ENCODE data around the gene CPB2. TPM values are rescaled to one million over a fixed set of nuclear protein-coding genes. Genes with fewer than 3 reads are reported as not detected.

CPB2 gene, protein sequence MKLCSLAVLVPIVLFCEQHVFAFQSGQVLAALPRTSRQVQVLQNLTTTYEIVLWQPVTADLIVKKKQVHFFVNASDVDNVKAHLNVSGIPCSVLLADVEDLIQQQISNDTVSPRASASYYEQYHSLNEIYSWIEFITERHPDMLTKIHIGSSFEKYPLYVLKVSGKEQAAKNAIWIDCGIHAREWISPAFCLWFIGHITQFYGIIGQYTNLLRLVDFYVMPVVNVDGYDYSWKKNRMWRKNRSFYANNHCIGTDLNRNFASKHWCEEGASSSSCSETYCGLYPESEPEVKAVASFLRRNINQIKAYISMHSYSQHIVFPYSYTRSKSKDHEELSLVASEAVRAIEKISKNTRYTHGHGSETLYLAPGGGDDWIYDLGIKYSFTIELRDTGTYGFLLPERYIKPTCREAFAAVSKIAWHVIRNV
- not detected in 2 replicates for total RNA-seq (2014; rRNA removed; shearing (Covaris generic))

DNA sequence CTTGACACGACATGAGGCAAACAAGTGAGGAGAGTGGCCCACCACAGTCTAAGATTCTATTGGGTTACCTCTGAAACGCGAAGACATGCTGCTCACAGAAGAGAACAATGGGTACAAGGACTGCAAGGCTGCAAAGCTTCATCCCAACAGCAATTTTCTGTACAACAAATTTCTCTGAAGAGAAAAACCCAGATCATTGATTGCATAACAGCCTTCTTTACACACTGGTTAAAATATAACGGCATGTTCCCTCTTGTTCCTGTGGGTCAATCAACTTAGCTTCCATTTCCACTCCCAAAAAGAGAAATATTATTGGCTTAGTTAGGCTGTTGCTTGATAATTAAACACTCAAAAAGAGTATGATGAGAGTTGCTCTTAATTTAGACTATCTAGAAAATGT is at the start of gene CPB2:
CPB2 (minus strand) TSS at position 166 of the 400 bp plus-strand sequence; CDS start at position 142, 24 bp downstream.
- no peak for DNase-seq (ENCODE audit: low spot score)

DNA sequence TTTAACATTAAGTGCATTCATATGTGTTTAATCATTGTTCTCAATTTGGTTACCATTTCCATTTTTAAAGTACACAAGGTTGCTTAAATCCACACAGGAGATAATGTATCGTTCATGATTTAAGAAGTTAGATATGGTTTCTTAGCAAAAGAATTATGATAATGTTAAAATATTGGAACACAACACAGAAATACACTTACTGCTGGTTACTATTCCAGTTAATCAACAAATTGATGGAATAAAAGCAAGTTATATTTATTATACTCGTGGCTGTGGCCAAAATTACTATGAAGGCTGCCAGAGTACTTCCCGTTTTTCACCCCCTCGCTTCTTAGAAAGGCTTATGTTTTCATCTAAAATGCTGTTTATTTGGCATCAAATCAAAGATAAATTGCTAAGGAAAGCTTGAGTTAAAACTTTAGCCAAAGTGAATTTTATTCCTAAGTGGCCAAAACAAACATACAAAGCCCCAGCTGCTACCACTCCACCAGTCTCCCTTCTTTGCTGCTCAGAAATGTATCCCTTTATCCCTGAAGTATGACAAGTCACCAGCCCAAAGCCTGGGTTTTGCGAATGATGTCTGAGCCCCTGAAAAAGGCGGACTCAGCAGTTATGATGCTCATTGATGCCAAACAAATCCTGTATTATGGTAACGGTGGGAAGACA is 49.4 kb upstream of the CPB2 start:
- DNase-seq (ENCODE audit: low spot score) = no peak

DNA sequence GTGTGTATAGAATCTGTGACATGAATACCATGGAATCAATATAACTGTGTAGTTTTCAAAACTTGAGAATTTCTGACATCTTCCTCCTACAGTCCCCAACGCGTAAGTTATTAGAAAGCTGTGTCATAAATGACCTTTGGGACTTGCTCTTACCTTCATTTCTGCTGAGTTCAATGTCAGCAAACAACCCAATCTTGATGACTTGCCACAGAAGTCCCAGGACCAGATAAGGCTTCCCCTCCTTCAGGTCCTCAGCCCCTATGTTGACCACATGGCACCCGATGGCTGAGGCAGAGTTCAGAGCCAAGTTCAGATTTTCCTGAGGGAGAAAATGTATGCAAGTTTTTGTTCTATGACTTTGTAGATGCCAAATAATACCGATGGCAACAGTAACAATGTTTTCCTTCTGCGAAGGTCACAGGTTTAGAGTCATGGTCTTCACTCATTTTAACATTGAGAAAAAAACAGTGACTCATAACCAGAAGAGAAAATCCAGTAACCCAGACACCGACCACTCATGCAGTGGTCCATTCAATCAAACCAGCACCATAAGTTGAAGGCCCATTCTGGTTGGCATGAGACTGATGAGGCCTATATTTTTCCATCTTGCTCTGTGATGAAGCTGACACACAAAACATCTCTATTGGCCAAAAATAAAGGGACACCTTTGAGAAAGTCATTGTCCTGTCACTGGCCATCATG is 47.9 kb upstream of the CPB2 start:
- no peak for DNase-seq (ENCODE audit: low spot score)

DNA sequence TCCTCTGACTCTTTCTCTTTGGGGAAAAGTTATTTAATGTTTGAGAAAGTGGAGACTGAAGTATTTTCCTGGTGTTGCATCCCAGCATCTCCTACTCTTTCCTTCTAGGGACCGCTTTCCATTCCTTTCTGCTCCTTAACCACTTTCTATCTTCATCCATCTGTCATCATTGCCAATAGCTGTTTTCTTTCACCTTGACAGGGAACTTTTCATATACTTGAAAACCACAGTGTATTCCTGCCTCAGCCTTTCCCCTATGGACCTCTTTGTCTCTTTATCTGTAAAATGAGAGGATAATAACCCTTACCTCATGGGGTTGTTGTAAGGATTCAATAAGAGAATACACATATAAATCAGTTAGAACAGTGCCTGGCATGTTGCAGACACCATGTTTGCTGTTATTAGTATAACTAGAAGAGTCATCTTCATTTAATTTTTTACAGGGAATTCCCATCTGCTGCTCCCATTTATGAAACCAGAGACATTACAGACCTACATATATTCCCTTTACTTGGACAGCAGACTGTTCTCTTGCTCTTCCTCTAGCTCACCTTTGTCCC is 45.4 kb upstream of the CPB2 start:
- DNase-seq (ENCODE audit: low spot score) = no peak

GRCh38 chr13:46149272-46150133 is 44.7 kb upstream of the CPB2 start:
- DNase-seq (ENCODE audit: low spot score) = no peak

GRCh38 chr13:46146898-46147297 is 42.1 kb upstream of the CPB2 start:
- DNase-seq (ENCODE audit: low spot score) = no peak

DNA sequence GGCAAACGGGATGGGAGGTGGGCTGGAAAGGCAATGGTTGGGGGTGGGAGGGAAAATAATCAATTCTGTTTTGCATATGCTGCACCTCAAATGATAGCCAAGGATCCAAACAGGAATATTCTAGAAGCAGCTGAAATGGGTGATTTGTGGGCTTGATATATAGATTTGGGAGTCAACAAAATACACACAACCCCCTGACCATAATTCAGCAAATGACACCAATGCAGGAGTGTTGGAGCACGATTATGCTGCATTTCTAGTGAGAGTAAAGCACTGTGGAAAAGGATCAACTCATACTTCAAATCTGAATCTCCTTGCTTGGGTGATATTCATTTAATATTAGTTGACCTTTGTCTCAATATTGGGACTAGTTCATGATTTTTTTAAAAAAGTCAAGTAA is 41.1 kb upstream of the CPB2 start:
- DNase-seq (ENCODE audit: low spot score) = no peak

- no peak for DNase-seq (ENCODE audit: low spot score)
Measured at GRCh38 chr13:46145135-46145534, 40.3 kb upstream of the CPB2 start.

- no peak for DNase-seq (ENCODE audit: low spot score)
Measured at GRCh38 chr13:46143184-46143701, 38.4 kb upstream of the CPB2 start.

- no peak for DNase-seq (ENCODE audit: low spot score)
Measured at GRCh38 chr13:46142776-46143175, 37.9 kb upstream of the CPB2 start.

DNA sequence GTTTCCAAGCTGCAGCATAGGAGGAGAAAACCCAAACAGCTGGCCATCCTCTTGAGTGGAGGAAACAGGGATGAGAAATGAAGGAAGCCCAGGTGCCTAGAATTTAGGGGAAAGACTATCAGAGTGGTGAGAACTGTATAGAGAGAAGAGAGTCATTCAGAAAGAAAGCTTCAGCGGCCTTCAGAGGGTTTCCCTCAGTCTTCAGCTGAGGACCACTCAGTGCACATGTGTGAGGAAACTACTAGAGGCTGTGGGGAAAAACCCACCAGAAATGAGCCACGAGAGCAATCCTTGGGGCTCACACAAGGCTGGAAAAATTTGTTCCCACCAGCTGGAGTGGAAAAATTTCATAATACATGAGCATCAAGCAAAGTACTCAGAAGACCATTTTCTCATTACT is 35.2 kb upstream of the CPB2 start:
- no peak for DNase-seq (ENCODE audit: low spot score)

DNA sequence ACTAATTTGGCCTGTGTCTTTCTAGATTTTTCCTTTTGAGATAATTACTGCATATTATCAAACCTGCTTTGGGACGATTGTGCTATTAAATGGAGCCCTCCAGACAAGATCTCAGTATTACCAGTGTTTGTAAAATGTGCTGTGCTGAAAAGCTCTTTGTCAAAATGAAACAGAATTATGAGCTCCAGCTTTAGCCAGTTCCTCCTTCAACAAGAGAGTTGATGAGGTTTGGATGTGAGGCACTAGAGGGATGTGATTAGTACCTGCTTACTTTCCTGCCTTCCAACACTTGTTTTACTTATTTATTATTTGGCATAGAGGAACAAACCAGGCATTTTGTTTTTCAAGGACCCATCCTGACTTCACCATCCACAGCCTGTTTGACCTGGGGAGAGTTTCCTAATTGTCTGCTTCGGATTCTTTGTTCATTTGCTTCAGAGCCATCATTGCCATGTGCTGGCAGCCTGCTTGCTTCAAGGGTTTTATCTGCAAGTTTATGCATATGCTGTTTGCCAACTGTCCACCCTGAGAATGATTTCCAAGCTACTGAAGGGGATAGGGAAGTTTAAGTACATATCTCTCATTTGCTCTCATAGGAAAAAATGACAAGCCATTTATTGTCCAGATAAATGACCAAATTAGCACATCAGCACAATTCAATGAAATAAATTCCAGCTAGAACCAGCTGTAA is 32.9 kb upstream of the CPB2 start:
- no peak for DNase-seq (ENCODE audit: low spot score)

- DNase-seq (ENCODE audit: low spot score) = no peak
Measured at GRCh38 chr13:46136688-46137087, 31.9 kb upstream of the CPB2 start.

DNA sequence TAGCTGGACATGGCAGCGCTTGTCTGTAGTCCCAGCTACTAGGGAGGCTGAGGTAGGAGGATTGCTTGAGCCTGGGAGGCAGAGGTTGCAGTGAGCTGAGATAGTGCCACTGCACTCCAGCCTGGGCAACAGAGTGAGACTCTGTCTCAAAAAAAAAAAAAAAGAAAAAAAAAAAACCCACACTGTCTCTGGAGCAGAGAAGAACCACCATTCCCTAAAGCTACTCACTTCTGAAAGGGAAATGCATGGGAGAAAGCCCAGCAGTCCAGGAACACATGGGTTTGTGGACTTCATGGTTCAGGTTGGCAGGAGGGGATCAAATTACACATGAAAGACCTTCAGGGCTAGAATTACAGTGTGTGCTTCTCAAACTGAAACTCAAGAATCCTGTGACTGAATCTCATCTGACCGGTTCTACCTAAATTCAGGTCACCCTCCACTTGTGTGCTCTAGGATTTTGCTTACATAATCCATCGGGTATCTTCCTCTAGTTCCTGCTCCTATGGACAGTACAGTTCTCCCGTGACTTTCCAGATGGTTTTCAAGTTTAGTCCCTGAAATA is 30.2 kb upstream of the CPB2 start:
- peak; percentile 20 for DNase-seq (ENCODE audit: low spot score)

- DNase-seq (ENCODE audit: low spot score) = no peak
Measured at GRCh38 chr13:46134494-46134893, 29.7 kb upstream of the CPB2 start.

- no peak for DNase-seq (ENCODE audit: low spot score)
Measured at GRCh38 chr13:46132109-46132508, 27.3 kb upstream of the CPB2 start.

GRCh38 chr13:46131705-46132104 is 26.9 kb upstream of the CPB2 start:
- DNase-seq (ENCODE audit: low spot score) = no peak

DNA sequence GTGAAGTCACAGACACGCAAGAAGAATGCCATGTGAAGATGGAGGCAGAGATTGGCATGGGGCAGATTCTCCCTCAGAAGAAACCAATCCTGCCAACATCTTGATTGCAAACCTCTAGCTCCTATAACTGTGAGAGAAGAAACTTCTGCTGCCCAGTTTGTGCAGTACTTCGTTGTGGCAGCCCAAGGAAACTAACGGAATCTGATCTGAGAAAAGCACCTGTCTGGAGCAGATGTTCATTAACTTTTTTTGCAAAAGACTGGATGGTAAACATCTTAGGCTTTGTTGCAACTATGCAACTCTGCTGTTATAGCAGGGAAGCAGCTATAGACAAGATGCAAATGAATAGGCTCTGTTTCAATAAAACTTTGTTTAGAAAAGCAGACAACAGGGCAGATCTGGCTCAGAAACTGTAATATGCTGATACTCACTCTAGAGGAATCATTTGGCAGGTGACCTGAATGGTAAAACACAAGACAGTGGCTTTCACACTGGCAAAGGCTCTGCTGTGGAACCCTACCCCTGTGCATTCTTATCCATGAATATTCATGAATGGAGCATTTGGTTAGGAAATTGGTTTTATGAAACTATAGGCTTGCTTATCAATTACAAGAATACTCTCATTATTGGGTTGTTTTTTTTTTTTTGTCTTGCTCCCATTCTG is 25.3 kb upstream of the CPB2 start:
- DNase-seq (ENCODE audit: low spot score) = no peak

- no peak for DNase-seq (ENCODE audit: low spot score)
Measured at GRCh38 chr13:46129124-46129523, 24.3 kb upstream of the CPB2 start.
